D721Med (cell line): ENCODE measurements around the gene TMEM107.
"Not testable (repeated sequence)": the region's sequence is repeated elsewhere in the genome, so short reads cannot be mapped to it uniquely, and the experiment has no call there.

Source experiments
- DNase-seq: peaks from one replicate; pipeline ENCODE4 v3.0.0; 2011; ENCODE audit warnings: low spot score; ENCODE audit not compliant: insufficient read length
- FAIRE-seq: peaks from 2 replicates; lab custom pipeline; 2011; peaks lifted over from hg19 to GRCh38; lab: Jason Lieb, UNC
- CTCF ChIP-seq: IDR thresholded peaks from 2 replicates; pipeline ENCODE4 v1.5.1; 2012; ENCODE audit warnings: mild to moderate bottlenecking, control low read depth; ENCODE audit not compliant: insufficient read depth; ENCODE audit errors: missing control alignments

Gene TMEM107

GRCh38 chr17:8220783-8221662, 44.8 kb upstream of the TMEM107 start:
- no peak for FAIRE-seq
- DNase-seq, result peak; percentile 58

GRCh38 chr17:8214000-8214399, 37.8 kb upstream of the TMEM107 start:
- not testable (repeated sequence) for FAIRE-seq, DNase-seq

More at GRCh38 chr17:8220783-8221662, 44.8 kb upstream of the TMEM107 start:
- no peak for TF ChIP-seq CTCF

- DNase-seq, result no peak
- no peak for FAIRE-seq
- TF ChIP-seq CTCF, result no peak
These were observed 36.4 kb upstream of the TMEM107 start for GRCh38 chr17:8212312-8213180.

GRCh38 chr17:8210761-8211458, 34.7 kb upstream of the TMEM107 start:
- FAIRE-seq (no peak), DNase-seq (no peak)
- TF ChIP-seq CTCF, result no peak

- DNase-seq, result peak; percentile 96
- no peak for TF ChIP-seq CTCF
- FAIRE-seq, result peak; percentile 16
These were observed 34.0 kb upstream of the TMEM107 start, which contains the start of gene AURKB for GRCh38 chr17:8209907-8210760. AURKB (minus strand) TSS chr17:8210575; CDS start chr17:8210224, 351 bp downstream.

- TF ChIP-seq CTCF, result no peak
- no peak for FAIRE-seq
These were observed 30.4 kb upstream of the TMEM107 start for GRCh38 chr17:8206536-8206935.

More at GRCh38 chr17:8206536-8206935, 30.4 kb upstream of the TMEM107 start:
- DNase-seq, result no peak
